HG03095 (cell line): Measurements from ENCODE around the gene GPC6.
A peak's percentile ranks its signal among the peaks of the same experiment; 100 is the strongest.

Experiments used
- ATAC-seq: cut with Tn5 transposase; IDR thresholded peaks from one replicate; pipeline ENCODE4 v1.9.1; 2021; ENCODE audit warnings: moderate library complexity; ENCODE audit not compliant: unreplicated experiment

The GPC6 gene

DNA sequence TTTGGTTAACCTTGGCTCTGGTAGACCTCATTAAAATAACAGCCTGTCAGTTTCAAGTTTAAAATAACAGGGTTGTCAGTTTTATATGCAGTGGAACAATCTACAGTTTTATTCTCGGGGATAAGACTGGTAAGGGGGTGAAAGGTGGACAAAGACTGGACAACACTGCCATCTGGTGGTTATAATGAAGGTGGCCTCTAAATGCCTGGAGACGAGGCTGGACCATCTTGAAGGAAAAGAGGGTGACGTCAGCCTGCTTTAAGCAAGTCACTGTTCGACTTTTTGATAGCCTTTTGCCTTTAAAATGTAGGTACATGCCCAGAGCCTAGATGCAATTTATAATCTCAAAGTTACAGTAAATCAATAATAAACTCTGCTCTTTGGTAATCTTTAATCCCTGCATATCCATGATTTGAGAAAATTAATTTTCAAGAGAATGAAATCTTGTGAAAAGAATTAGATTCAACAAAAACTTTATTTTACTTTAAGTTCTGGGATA, 1135.9 kb downstream of the GPC6 start:
- ATAC-seq = peak; percentile 98

DNA sequence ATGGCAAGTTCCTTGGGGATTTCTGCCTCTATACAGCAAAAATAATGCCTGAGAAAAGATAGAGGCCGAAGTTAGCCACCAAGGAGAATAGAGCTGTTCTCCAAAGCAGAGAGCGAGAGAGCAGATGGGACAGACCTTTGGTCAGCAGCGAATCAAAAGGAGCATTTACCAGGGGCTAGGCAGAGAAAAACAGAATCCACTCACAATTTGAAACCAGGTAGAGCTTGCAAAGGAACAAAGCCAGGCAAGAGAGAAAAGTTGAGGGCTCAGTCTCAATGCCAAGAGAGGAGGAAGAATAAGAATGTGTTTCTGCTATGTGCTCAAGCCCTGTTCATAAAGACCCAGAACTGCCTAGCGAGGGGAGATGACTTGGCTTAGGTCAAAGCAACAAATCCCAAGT, 1140.1 kb downstream of the GPC6 start:
- ATAC-seq = no peak

DNA sequence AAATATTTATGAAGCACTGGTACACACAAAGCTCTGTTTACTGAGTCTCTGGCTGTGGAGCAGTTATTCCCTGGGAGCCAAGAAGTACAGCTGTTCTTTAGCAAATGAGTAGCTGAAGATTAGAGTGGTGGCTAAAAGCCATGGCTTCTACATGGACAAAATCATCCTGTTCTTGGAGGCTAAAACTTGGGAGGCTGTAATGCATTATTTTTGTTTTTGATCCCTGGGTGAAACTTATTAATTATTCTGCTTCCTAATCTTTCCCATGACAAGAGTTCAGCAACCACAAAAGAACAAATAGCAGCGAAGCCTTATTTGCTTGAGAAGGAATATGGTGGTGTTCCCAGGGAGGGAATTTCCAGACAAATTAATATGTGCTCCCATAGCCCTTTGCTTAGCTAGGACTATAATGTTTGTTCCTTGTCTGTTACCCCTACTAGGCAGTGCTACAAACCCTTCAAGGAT, 1143.4 kb downstream of the GPC6 start:
- ATAC-seq = no peak

DNA sequence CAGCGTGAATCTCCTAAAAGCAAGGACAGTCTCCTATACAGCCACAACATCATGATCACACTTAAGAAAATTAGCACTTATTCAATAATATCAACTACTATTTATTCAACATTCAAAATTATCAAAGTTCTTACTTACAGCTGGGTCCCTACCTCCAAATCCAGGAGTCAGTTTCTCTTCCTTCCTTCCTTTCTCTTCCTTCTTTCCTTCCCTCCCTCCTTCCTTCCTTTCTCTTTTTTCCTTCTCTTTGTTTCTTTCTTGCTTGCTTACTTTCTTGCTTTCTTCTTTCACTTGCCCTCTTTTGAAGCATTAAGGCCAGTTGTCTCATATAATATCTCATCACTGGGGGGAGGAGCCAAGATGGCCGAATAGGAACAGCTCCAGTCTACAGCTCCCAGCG, 1145.2 kb downstream of the GPC6 start:
- no peak for ATAC-seq

DNA sequence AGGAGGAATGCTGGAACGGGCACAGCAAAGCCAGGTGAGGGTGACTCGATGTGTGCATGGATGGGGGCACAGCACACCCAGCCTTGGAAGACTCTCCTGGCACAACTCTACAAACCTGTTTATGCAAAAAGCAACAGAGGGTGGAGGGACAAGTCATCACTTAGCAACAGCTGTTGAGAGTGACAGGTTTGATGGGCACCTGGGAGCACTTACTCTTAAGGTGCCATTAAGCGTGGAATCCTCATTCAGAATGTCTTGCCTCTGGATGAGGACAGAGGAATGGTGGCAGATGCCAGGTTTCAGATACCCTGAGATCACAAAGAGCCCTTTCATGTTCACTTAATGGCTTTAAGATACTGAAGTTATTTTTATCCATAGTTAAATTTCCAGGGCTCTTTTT, 1155.9 kb downstream of the GPC6 start:
- no peak for ATAC-seq

DNA sequence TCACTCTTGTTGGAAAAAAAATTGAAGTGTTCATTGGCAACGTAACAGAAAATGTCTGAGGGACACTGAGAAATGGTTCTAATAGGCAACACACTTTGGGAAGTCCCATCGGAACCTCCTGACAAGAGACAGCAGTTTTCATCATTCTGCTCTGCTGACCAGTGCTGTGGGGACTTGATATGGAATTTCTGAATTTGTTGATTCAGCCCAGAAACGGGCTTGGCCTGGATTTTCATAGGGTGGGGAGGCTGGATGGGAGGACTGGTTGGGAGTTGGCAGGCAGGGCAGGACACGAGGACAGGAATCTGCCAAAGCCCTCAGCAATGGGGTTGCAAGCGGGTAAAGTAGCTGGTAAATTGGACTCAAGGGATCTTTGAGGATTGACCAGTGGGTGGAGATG, 1156.4 kb downstream of the GPC6 start:
- no peak for ATAC-seq

DNA sequence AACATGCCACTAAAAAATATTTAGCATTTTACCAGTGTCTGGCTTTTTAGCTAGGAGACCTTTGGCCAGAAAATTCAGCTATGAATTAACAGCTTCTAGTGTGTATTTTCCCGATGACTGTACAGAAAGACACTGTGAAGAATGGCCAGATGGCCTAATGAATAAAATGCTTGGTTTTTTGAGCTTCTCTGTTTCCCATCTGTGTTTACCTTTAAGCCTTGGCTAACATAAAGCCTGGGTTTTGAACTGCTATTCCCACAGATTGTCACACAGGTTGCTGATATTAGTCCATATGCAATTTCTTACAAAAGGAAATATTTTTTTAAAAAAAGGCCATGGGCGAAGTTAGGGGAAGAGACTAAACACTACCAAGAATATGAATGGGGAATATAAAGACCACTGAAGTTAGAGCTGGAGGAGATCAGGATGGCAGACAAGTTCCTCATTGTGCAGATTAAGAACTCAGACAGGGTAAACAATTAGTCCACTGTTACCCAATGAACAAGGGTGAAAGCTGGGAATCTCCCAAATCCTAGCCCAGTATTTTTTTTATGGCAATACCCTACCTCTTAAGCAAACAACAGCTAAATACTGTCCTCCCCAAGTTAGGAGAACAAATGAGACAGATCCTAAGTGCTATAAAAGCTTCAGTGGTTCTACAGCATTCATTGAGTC, 1157.8 kb downstream of the GPC6 start:
- no peak for ATAC-seq

DNA sequence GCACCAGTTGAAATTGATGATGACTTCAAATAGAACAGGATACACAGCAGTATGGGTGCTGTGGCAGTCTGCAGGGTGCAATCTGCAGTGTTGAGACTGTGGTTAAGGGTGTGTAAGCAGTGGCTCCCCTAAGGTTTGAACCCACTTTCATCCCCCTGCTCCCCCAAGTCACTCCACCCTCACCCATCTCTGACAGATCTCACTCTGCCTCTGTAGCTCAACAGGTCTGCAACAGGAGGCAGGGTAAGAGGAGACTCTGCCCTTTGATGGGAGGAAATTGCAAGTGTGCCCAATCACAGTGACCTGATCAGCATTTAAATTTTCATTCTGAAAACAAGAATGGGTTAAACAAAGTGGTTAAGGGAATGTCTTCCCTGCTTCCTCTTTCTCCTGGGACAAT, 1160.4 kb downstream of the GPC6 start:
- no peak for ATAC-seq

DNA sequence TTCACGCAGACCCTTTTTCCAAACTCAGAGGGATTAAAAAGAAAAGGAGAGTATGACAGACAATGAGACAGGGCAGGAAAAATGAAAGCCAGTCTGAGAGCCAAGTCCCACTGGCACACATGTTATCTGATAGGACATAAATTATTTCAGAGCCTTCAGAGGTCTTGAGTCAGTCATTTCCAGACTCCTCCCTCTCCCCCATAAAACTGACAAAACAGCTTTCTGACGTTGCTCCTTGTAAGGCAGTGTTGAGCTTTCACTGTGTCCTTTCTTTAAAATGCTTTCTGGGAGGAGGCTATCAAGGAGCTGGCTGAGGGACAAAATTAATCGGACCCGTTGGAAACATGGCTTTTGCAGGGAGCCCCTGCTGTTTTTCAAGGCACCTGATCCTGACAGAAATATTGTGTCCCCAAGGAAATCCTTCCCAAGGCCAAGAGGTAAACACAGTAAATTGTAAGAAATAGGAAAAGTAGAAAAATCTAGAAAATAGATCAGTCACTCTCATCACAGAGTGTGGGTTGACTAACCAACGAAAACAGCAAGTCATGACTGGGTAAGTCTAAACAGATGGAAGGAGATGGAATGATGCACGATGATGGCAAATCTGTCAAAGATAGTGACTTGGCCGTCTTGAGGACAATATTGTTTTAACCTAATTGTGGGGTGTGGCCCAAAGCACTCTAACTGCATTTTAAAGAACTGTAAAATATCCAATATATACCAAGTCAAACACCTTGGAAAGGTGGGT, 1163.2 kb downstream of the GPC6 start:
- ATAC-seq = no peak

DNA sequence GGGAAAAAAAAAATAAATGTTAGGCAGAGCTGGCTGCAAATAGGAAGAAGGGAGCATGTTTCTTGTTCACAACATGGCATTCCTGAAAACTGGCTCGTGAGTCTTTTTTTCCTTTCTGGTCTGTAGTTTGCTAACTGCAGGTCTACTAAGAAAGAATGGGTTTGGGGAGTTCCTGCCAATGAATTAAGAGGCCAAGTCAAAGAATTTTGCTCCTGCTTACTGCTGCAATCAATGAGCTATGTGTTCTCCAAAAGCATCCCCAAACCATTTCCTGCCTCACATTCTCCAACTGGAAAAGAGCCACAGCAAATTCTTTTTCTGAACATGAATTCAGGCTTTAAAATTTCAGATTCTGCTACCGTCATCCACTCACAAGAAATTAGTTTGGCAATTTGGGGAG, 1164.3 kb downstream of the GPC6 start:
- ATAC-seq = no peak

DNA sequence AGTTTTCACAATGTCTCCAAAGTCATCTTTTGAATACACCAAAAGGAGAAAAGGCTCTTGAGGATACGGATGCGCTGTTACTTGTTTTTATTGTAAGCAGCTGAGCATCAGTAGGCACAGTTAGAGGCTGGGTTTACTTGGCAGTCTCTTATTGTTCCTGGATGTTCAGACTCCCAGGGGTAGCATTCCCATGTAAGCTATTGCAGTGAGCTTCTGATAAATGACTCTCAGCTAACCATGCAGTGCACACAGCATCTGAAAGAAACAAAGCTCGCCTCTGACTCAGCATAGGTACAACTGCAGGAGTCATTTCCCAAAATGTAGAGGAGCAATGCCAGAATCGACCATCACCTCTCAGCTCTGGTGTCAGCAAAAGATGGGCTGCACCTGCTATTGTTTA, 1168.1 kb downstream of the GPC6 start:
- no peak for ATAC-seq

DNA sequence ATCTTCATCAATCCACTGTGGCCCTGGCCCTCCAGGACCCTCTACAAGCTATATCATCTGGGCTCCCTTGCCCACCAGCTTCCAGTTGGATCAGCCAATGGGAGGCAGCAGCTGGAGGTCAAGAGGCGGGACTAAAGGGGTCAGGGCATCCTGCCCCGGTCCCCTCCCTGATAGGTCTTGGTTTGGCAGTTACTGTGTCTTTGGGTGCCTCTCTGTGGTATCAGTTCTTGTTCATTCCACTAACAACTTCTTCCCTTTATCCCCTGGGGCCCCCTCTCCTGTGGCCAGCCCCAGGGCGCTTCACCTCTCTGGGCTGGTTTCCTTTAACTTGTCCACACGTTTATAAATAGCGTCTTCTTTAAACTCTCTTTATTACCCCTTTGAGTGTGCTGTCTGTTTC, 1169.3 kb downstream of the GPC6 start:
- ATAC-seq = no peak

DNA sequence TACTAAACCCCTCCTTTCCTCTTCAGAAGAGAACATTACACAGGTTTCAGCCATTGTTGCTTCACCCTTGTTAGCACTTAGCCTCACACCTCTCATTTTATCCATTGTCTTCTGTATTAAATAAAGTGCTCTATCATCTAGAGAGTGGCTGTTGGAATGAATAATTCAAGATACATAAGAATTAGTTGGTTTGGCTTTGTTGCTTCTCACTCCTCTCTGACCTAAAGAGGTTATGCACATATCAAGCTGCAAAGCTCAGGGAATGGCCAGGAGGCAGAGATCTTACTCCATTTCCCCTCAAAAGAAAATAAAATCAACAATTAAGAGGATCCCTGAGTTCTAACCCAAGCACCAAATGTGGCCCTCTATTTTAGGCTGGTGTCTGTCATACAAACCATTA, 1173.2 kb downstream of the GPC6 start:
- ATAC-seq = no peak

DNA sequence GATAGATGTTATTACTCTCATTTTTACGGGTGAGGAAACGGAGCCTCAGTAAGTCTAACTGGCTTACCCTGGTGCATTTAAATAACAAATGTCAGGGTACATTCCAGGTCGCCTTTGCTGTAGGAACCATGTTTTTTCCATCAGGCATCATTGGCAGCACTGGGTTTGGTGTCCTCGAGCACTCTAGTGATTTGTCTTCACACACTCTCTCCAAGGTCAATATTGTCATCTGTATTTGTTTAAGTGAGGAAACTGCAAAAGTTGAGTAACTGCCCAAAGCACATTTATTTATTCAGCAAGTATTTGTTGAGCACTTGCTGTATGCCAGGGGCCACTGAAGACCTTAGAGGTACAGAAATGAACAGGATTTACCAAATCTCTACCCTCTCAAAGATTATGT, 1174.3 kb downstream of the GPC6 start:
- ATAC-seq = no peak

DNA sequence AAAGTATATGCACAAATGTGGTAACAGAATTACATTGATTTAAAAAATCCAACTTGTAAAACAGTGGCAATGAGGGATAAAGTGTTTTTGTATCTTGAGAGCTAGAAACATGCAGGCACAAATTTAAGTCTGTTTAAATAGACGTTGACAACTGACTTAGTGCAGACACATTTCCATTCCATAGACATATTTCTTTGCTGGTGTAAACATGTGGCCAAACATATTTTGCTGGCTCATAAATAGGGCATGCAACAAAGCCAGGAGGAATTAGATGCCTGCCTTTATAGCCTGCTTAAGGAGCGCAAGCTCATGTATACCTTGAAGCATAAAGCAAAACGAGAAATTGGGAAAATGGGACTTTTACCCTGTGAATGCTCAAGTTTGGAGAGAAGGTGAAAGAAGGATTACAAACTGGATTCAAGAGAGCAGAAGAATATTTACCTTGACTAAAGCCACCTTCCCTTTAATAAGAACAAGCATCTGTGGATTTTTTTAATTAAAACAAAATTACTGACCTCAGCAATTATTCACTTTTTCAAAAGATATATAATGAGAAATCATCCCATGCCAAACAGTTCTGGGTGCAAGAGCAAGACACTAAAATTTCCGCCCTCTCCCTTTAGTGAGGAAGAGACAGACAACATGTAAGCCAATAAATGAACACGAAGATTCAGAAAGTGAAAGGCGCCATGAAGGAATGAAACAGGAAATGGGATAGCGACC, 1181.9 kb downstream of the GPC6 start:
- no peak for ATAC-seq

DNA sequence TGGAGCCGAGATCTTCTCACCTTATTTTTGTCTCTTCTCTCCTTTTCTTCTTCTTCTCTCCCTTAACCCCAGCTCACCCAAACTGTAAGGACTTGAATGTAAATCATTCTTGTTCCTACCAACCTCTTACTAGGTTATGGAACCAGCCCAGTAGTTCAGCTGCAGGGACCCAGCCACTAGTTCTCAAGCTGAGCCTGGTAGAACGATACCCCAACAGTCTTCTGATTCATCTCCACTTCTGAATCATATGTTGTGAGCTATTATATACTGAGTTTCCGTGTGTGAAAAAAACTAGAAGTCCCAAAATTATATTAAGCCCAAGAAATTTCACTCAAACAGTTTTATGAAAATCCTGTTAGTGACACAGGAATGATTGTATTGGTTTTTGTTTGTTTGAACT, 1185.1 kb downstream of the GPC6 start:
- no peak for ATAC-seq

DNA sequence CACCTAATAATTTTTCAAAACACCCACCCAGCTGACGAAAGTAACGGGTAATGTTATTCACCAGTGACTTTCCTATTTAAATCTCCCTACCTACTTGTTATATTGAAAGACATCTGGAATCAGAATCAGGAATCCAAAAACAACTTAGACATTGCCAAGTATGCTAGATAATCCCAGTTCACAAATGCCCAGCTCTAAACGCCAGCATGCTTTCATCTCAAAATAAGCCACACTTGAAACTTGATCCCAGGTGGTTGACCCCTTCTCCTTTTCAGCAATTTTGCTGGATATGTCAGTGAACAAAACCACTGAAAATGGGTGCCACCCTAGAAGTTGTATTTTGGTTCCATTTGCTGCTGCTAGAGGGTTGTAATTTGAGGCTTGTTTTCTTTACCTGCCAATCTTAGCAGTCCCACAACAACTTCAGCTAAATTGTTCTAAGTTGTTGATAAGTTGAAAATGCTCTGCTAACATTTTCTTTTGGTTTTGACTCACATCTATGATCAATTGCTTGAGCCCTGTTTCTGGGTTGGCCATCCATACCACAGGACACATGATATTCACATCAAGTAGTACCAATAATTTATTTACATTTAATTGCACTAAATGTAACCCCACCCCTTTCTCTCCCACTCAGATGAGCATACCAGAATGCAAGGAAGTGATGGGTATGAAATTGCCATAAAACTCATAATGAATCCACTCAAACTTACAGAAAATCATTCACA, 1186.4 kb downstream of the GPC6 start:
- ATAC-seq = no peak

DNA sequence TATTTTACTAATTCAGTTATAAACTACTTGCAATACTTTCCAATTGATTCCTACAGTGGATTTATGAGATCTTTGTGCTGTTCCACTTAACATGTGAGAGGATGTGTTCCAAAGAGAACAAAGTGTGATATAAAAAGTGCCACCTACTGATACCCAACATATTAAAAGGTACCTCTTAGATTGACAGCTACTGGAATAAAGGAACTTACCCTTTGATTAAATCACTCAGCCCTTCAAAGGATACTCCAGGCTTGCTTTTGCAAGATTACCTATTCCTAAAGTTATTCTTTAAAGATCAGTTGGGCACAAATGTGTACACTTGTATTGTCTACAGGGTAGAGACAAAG, 1187.0 kb downstream of the GPC6 start:
- no peak for ATAC-seq

DNA sequence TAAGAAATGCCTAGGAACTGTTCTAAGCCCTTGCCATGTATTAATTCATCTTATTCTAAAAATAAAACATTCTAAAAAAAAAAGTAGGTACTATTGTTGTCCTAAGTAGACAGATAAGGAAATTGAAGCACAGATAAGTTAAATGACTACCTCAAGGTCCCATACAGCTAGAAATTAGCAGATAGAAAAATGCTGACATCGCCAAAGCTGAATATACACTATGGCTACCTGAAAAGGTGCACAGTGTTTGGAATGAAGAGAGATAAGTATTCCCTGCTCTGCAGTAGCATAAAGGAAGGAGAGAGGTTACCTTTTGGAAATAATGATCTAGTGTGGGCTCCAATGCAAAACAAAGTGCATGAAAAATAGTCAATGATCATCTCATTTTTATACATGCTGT, 1187.5 kb downstream of the GPC6 start:
- ATAC-seq = no peak

DNA sequence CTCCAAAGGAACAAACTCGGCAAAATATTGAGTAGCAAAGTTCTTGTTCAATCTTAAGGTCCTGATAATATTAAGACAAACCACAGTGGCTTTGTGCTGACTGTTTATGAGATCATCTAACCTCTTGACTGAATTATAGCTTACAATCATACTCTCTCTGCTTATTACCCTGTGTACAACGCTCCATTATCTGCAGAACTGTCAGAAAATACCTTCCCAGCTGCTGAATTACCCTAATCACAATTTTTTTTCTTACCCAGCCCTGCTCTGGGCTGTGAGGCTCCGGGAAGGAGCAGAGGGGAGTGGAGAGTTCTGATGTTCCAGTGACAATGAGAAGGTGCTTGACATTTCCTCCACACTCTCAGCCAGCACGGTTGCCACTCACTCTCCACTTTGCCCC, 1188.1 kb downstream of the GPC6 start:
- no peak for ATAC-seq

DNA sequence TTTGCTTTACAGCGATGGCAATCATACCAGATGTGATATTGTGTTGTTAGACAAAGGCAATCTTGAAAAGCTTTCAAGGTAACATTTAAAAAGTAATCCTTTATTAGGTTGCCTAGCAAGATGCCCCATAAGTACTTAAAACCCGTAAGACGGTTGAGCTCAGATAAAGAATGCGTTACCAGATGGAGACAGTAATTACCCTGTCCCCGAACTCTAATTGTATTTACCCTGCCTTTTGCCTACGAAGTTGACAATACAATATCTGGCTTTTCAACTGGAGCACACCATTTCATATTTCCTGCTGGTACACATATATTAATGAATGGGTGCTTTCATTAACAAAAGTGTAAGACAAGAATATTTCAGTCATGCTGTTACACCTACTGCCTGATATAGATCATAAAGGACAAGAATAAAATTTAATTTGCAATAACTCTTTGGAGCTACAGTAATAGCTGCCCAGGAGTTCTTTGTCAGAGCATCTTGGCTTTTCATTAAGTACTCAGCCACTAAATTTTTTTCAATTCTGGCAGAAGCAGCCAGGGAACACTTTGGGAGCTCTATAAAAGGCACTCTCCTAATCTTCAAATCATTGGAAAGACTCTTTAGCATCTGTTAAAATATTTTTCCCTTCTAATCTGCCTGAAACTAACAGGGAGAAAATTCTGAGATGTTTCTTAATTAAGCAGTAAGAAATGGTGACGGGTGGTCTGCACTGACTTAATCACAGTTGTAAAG, 1189.1 kb downstream of the GPC6 start:
- ATAC-seq = no peak
